ENCODE data around the gene HSD17B7.

DNA sequence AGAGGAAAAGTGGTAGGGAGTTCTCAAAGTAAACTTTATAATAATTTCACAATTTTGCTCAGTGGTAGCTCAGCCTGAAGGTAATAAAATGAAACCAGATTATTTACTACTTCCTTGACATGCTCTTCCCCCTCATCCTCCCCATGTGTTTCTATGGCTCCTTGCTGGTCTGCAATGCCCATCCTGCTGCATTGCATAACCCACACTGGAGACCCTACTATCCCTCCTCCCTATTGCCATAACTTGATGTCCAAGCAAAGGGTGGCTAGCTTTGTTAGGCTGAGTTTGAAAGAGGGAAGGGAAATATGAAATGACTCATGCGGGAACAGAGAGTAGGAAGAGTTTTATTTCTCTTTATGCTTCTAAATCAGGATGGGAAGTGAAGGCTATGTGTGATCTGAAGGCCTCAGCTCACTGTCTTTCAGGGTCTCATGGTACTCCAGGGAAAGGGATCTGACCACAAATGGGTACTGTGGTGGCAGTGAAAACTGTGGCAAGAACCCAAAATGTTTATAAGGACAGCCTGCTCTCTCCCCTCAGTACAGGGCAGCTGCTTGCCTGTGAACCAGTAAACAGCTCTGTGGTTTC is 36.4 kb upstream of the HSD17B7 start:
- TF ChIP-seq POLR2AphosphoS2 (IDR thresholded peaks at IDR 0.05; ENCODE audit: low read length), result no peak
- TF ChIP-seq SMARCB1 (IDR thresholded peaks at IDR 0.05; ENCODE audit: insufficient read length, low read depth), result no peak
- TF ChIP-seq POLR2A (conservative IDR thresholded peaks at IDR 0.05), result no peak
- no peak for TF ChIP-seq RAD51 (IDR thresholded peaks at IDR 0.05; ENCODE audit: borderline replicate concordance, low read depth)
- TF ChIP-seq, protein P1, sequence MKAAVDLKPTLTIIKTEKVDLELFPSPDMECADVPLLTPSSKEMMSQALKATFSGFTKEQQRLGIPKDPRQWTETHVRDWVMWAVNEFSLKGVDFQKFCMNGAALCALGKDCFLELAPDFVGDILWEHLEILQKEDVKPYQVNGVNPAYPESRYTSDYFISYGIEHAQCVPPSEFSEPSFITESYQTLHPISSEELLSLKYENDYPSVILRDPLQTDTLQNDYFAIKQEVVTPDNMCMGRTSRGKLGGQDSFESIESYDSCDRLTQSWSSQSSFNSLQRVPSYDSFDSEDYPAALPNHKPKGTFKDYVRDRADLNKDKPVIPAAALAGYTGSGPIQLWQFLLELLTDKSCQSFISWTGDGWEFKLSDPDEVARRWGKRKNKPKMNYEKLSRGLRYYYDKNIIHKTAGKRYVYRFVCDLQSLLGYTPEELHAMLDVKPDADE (conservative IDR thresholded peaks at IDR 0.05; ENCODE audit: control insufficient read depth, low read depth, low read length), result no peak
- TF ChIP-seq CEBPB (tag; IDR thresholded peaks at IDR 0.05), result no peak
- TF ChIP-seq ESRRB (CRISPR knock-in tag; IDR thresholded peaks at IDR 0.05; ENCODE audit: borderline replicate concordance), result no peak

Data from K562 (cell line).